ENCODE results near the gene ARFGAP2.
A peak's percentile ranks its signal among the peaks of the same experiment; 100 is the strongest.
"Not testable (repeated sequence)": the region's sequence is repeated elsewhere in the genome, so short reads cannot be mapped to it uniquely, and the experiment has no call there.

The ARFGAP2 gene

GRCh38 chr11:47213950-47214565 is 37.4 kb upstream of the ARFGAP2 start:
- no peak for TF ChIP-seq CTCF (conservative IDR thresholded peaks at IDR 0.05; ENCODE audit: control insufficient read depth, insufficient read depth, low read depth, low read length)
- H3K4me3 ChIP-seq (ENCODE audit: control insufficient read depth, low read depth, low read length), result peak overlapping the region; percentile 90
- DNase-seq (ENCODE audit: low read depth), result peak; percentile 78

- no peak for TF ChIP-seq CTCF (conservative IDR thresholded peaks at IDR 0.05; ENCODE audit: control insufficient read depth, insufficient read depth, low read depth, low read length)
- DNase-seq (ENCODE audit: low read depth), result no peak
- H3K4me3 ChIP-seq (ENCODE audit: control insufficient read depth, low read depth, low read length), result no peak overlapping the region
These were observed 36.3 kb upstream of the ARFGAP2 start for GRCh38 chr11:47212938-47213337.

- no peak for DNase-seq (ENCODE audit: low read depth)
- no peak for TF ChIP-seq CTCF (conservative IDR thresholded peaks at IDR 0.05; ENCODE audit: control insufficient read depth, insufficient read depth, low read depth, low read length)
- H3K4me3 ChIP-seq (ENCODE audit: control insufficient read depth, low read depth, low read length), result no peak overlapping the region
These were observed 31.9 kb upstream of the ARFGAP2 start for GRCh38 chr11:47208628-47209027.

- H3K4me3 ChIP-seq (ENCODE audit: control insufficient read depth, low read depth, low read length); DNase-seq (ENCODE audit: low read depth): not testable (repeated sequence)
These were observed 31.4 kb upstream of the ARFGAP2 start for GRCh38 chr11:47208008-47208552.

GRCh38 chr11:47207459-47207858 is 30.8 kb upstream of the ARFGAP2 start:
- no peak for TF ChIP-seq CTCF (conservative IDR thresholded peaks at IDR 0.05; ENCODE audit: control insufficient read depth, insufficient read depth, low read depth, low read length)
- H3K4me3 ChIP-seq (ENCODE audit: control insufficient read depth, low read depth, low read length), result no peak overlapping the region
- DNase-seq (ENCODE audit: low read depth), result no peak

GRCh38 chr11:47206577-47206976 is 29.9 kb upstream of the ARFGAP2 start:
- not testable (repeated sequence) for DNase-seq (ENCODE audit: low read depth); H3K4me3 ChIP-seq (ENCODE audit: control insufficient read depth, low read depth, low read length)

- no peak overlapping the region for H3K4me3 ChIP-seq (ENCODE audit: control insufficient read depth, low read depth, low read length)
- no peak for TF ChIP-seq CTCF (conservative IDR thresholded peaks at IDR 0.05; ENCODE audit: control insufficient read depth, insufficient read depth, low read depth, low read length)
- peak; percentile 70 for DNase-seq (ENCODE audit: low read depth)
These were observed 27.9 kb upstream of the ARFGAP2 start for GRCh38 chr11:47204637-47204989.

GRCh38 chr11:47202576-47202975 is 25.9 kb upstream of the ARFGAP2 start:
- no peak overlapping the region for H3K4me3 ChIP-seq (ENCODE audit: control insufficient read depth, low read depth, low read length)
- TF ChIP-seq CTCF (conservative IDR thresholded peaks at IDR 0.05; ENCODE audit: control insufficient read depth, insufficient read depth, low read depth, low read length), result no peak
- no peak for DNase-seq (ENCODE audit: low read depth)
